H1 (cell line): ENCODE data around the gene BHLHE23. TPM values are rescaled to one million over a fixed set of nuclear protein-coding genes. Genes with fewer than 3 reads are reported as not detected.

ENCODE experiments used
- CHD2 ChIP-seq: IDR thresholded peaks from 2 replicates; pipeline ENCODE4 v1.6.1; 2012; ENCODE audit warnings: low read length, improper control_type of control experiment
- JUND ChIP-seq: IDR thresholded peaks from 2 replicates; pipeline ENCODE4 v1.6.1; 2011; ENCODE audit warnings: mild to moderate bottlenecking, improper control_type of control experiment, low read length
- SAP30 ChIP-seq: fragments of 300-600 bp; sonication (generic); IDR thresholded peaks from 2 replicates; pipeline ENCODE4 v1.7.1; 2012; ENCODE audit warnings: low read length, moderate library complexity, mild to moderate bottlenecking, inconsistent platforms; ENCODE audit not compliant: insufficient read depth, insufficient replicate concordance
- TBP ChIP-seq: IDR thresholded peaks from 2 replicates; pipeline ENCODE4 v1.6.1; 2011; ENCODE audit warnings: low read depth, low read length, improper control_type of control experiment
- polyA plus RNA-seq, 7 experiments: library from polyadenylated mRNA; depleted of rRNA in 3 of 7; stranded (reverse) in 5 of 7; unstranded in 2 of 7; fragments of >200 nt in 5 of 7; fragments of 200-250 nt in 2 of 7; gene quantifications; 1 replicate in 5 of 7; 2 replicates in 1 of 7; 4 replicates in 1 of 7; pipeline versions ENCODE4 v1.2.1 to v1.2.3, GENCODE V29; 2011 to 2013; ENCODE audit warnings: missing spikeins in 2 of 7, mixed read lengths in 2 of 7
- total RNA-seq: library from RNA; stranded (reverse); fragmentation: NEBNext Ultra II Directional; extraction: Animal tissue kit (Norgen Biotek cat#: 25700); gene quantifications from 2 replicates; pipeline ENCODE4 v1.2.1, GENCODE V29; 2021
- TF ChIP-seq, protein P1 (sequence below), 3 experiments: IDR thresholded peaks; 1 replicate in 2 of 3; 2 replicates in 1 of 3; pipeline versions ENCODE4 v1.5.1 to v1.6.1; 2011; ENCODE audit warnings: low read length in 3 of 3, mild to moderate bottlenecking in 3 of 3, inconsistent platforms in 2 of 3, low read depth in 1 of 3, moderate library complexity in 1 of 3; ENCODE audit not compliant: insufficient read depth in 1 of 3; ENCODE audit errors: control extremely low read depth in 1 of 3
- TF ChIP-seq, protein P2 (sequence below): fragments of 300-600 bp; sonication (generic); IDR thresholded peaks from 2 replicates; pipeline ENCODE4 v1.7.1; 2012; ENCODE audit warnings: low read length, moderate library complexity, mild to moderate bottlenecking, inconsistent platforms; ENCODE audit not compliant: insufficient replicate concordance

The BHLHE23 gene
- total and polyA plus RNA-seq, 2 of the 8 experiments (the other 6 are each of a cell fraction or from before 2014, with no cell fraction given): 0.47 TPM; not detected in 1

DNA sequence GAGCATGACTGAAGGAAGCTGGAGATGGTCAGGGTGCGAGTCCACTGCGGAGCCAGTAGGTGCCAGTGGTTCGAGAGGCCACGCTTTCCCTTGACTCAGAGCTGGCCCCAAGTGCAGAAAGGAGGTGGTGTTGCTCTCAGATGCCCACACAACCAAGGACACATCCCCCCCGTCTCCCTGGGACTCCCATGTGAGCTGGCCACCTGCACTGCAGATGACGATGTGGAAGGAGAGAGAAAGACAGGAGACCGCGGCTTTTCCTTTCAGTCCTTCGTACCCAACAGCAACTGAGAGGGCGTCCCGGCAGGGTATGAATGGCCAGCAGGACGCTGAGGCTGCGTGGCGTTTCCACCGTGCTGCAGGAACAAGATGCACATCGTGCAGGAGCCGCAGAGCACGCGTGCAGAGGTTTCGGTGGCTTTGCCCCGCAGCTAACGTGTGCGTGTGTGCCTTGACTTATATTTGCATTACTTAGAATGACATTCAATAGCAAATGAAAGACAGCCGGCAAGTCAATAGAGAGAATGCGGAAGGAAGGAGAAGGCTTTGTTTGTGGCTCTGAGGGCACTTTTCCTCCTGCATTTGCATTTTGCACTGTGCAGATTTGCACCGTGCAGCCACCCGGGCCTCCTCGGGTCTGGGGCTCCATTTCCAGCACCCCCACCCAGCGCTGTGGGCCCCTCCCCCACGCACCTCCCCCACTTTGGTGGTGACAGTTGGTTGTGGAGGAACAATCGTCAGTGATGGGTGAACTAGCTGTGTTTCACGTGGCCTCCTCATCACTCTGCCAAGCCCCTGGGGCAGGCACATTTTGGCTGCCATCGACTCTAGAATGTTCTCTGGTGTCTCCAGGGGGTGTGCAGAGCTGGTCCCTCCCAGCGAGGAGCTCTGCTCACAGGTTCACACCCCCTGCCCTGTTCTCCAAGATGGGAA, 26.4 kb upstream of the BHLHE23 start (continued):
- TF ChIP-seq, protein P1, sequence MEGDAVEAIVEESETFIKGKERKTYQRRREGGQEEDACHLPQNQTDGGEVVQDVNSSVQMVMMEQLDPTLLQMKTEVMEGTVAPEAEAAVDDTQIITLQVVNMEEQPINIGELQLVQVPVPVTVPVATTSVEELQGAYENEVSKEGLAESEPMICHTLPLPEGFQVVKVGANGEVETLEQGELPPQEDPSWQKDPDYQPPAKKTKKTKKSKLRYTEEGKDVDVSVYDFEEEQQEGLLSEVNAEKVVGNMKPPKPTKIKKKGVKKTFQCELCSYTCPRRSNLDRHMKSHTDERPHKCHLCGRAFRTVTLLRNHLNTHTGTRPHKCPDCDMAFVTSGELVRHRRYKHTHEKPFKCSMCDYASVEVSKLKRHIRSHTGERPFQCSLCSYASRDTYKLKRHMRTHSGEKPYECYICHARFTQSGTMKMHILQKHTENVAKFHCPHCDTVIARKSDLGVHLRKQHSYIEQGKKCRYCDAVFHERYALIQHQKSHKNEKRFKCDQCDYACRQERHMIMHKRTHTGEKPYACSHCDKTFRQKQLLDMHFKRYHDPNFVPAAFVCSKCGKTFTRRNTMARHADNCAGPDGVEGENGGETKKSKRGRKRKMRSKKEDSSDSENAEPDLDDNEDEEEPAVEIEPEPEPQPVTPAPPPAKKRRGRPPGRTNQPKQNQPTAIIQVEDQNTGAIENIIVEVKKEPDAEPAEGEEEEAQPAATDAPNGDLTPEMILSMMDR (IDR thresholded peaks at IDR 0.05; ENCODE audit: control extremely low read depth in 1 of 3, insufficient read depth in 1 of 3, low read depth in 1 of 3, low read length in 3 of 3): peak in 2 of 3 experiments; percentile 13 to 23; a peak in 2 of 4 replicates
- no peak for TF ChIP-seq TBP
- TF ChIP-seq, protein P2, sequence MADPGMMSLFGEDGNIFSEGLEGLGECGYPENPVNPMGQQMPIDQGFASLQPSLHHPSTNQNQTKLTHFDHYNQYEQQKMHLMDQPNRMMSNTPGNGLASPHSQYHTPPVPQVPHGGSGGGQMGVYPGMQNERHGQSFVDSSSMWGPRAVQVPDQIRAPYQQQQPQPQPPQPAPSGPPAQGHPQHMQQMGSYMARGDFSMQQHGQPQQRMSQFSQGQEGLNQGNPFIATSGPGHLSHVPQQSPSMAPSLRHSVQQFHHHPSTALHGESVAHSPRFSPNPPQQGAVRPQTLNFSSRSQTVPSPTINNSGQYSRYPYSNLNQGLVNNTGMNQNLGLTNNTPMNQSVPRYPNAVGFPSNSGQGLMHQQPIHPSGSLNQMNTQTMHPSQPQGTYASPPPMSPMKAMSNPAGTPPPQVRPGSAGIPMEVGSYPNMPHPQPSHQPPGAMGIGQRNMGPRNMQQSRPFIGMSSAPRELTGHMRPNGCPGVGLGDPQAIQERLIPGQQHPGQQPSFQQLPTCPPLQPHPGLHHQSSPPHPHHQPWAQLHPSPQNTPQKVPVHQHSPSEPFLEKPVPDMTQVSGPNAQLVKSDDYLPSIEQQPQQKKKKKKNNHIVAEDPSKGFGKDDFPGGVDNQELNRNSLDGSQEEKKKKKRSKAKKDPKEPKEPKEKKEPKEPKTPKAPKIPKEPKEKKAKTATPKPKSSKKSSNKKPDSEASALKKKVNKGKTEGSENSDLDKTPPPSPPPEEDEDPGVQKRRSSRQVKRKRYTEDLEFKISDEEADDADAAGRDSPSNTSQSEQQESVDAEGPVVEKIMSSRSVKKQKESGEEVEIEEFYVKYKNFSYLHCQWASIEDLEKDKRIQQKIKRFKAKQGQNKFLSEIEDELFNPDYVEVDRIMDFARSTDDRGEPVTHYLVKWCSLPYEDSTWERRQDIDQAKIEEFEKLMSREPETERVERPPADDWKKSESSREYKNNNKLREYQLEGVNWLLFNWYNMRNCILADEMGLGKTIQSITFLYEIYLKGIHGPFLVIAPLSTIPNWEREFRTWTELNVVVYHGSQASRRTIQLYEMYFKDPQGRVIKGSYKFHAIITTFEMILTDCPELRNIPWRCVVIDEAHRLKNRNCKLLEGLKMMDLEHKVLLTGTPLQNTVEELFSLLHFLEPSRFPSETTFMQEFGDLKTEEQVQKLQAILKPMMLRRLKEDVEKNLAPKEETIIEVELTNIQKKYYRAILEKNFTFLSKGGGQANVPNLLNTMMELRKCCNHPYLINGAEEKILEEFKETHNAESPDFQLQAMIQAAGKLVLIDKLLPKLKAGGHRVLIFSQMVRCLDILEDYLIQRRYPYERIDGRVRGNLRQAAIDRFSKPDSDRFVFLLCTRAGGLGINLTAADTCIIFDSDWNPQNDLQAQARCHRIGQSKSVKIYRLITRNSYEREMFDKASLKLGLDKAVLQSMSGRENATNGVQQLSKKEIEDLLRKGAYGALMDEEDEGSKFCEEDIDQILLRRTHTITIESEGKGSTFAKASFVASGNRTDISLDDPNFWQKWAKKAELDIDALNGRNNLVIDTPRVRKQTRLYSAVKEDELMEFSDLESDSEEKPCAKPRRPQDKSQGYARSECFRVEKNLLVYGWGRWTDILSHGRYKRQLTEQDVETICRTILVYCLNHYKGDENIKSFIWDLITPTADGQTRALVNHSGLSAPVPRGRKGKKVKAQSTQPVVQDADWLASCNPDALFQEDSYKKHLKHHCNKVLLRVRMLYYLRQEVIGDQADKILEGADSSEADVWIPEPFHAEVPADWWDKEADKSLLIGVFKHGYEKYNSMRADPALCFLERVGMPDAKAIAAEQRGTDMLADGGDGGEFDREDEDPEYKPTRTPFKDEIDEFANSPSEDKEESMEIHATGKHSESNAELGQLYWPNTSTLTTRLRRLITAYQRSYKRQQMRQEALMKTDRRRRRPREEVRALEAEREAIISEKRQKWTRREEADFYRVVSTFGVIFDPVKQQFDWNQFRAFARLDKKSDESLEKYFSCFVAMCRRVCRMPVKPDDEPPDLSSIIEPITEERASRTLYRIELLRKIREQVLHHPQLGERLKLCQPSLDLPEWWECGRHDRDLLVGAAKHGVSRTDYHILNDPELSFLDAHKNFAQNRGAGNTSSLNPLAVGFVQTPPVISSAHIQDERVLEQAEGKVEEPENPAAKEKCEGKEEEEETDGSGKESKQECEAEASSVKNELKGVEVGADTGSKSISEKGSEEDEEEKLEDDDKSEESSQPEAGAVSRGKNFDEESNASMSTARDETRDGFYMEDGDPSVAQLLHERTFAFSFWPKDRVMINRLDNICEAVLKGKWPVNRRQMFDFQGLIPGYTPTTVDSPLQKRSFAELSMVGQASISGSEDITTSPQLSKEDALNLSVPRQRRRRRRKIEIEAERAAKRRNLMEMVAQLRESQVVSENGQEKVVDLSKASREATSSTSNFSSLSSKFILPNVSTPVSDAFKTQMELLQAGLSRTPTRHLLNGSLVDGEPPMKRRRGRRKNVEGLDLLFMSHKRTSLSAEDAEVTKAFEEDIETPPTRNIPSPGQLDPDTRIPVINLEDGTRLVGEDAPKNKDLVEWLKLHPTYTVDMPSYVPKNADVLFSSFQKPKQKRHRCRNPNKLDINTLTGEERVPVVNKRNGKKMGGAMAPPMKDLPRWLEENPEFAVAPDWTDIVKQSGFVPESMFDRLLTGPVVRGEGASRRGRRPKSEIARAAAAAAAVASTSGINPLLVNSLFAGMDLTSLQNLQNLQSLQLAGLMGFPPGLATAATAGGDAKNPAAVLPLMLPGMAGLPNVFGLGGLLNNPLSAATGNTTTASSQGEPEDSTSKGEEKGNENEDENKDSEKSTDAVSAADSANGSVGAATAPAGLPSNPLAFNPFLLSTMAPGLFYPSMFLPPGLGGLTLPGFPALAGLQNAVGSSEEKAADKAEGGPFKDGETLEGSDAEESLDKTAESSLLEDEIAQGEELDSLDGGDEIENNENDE: no peak
- TF ChIP-seq JUND: no peak
- TF ChIP-seq SAP30: no peak
- TF ChIP-seq CHD2: no peak
